NCI-H524 treated with DMSO at 0.1 percent for 48 hours (cell line): ENCODE measurements around the gene HEATR5A.

Experiments
- DNase-seq: peaks from one replicate; lab custom pipeline; 2025; lab: John Stamatoyannopoulos, UW

HEATR5A gene

DNA sequence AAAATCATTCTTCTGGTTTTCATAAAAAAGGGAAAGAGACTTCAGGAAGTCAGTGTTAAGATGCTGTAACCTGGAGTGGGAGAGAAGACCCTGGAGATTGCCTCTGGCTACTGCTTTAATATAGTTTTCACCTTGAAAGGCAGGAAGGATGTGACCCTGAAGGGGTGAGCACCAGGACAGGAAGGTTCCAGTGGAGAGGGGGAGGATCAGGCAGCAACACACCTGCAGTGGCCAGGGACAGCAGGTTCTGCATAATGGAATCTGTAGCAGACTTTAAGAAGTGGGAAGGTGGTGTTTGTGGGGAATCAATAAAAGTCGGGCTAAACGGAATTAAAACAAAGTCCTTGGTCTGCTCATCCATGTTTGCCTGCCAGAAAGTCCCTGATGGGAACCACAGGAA lies 6.3 kb upstream of the HEATR5A start:
- DNase-seq: no peak

- DNase-seq: no peak
These were observed 5.6 kb upstream of the HEATR5A start for GRCh38 chr14:31425905-31426304.

- DNase-seq: no peak
These were observed 850 bp upstream of the HEATR5A start for GRCh38 chr14:31421200-31421599.

- DNase-seq: no peak
These were observed 407 bp downstream of the HEATR5A start for GRCh38 chr14:31419967-31420318.

- DNase-seq: no peak
These were observed 977 bp downstream of the HEATR5A start for GRCh38 chr14:31419179-31419966.

DNA sequence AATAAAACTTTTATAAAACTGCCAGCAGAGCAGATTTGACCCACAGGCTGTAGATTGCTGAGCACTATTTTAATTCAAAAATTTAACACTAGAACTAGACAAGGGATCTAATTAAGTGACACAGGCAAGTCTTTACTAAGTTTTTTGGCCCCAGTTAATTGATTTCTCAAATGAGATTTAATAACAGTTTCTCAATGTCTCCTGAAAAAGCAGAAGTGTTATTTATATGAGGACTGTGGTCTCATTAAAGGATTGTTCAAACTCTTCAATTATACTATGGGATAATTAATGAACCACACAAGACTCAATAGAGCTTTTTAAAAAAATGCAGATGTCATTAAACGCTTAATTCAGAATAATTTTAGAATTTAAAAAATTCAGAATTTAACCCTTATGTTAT lies 1.9 kb downstream of the HEATR5A start:
- no peak for DNase-seq

DNA sequence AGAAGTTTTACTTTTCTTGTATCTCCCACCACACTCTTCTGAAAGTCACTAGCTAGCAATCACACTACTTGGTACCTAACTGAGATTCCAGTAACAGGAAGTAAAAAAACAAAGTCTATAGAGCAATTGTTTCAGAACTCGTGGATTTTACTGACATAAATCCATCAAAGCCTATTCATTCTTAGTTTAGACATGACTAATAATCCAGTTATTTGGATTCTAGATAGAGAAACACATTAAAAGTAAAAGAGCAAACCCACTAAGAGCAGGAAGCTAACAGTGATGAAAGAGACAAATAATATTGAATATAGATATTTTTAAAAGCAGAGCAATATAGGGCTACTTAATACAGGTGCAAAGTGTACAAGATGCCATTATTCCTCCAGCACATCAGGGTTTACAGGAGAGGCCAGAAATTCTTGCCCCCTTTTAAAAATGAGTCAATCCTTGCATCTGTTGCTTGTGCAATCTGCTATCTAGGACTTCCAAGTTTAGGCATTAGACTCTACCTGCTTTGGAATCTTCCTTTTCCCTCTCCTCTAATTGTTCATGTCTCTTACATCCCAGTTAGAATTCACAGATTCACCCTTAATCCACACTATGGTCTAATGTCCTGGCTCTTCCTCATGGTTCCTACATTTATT lies 6.0 kb downstream of the HEATR5A start:
- DNase-seq: no peak

DNA sequence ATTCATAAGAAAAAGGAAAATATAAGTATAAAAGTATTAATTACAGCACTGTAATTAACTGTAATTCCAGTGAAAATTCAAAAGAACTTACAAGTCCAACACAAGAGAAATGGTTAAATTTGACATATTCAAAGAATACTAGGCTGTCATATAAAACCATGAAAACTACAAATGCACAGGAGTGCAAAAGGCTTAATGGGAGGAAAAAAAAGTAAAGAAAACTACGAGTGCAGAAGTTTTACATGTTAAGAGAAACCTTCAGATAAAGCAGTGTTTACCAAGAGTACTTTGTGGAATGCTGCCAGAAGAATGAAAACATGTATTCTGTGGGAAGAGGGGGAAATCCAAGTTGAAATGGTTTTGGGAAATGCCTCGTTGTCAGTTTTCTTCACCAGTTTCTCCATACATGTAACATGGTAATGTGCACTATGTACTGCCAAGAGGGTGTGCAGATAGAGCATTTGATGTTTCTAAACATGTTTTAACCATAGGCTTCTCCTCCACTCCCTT lies 9.1 kb downstream of the HEATR5A start:
- DNase-seq: no peak

DNA sequence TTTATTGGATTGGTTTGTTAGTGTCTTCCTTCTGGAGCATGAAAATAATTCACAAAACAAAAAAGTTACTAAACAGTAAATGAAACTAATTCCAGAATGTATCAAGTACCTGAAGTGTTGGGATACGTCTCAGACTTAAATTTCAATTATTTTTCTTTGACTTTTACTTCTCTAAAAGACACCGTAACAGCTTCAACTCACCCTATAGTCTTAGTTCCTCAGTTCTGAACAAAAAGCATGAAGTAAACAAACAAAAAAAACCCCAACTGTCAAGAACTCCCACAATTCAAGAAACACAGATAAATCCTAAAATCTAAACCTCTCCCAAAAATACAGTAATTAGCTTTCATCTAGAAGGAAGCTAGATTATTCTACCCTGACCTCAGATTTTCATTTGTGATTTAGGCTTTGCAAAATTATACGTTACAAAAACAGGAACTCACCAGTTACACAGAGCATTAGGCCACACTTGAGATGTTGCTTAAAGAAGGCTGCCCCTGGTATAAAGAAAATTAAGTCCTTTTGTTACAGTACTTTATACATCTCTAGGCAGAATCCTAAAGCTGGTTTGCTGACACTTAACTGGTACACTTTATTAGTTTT lies 10.2 kb downstream of the HEATR5A start:
- no peak for DNase-seq

GRCh38 chr14:31408421-31408820 lies 11.9 kb downstream of the HEATR5A start:
- DNase-seq: no peak

DNA sequence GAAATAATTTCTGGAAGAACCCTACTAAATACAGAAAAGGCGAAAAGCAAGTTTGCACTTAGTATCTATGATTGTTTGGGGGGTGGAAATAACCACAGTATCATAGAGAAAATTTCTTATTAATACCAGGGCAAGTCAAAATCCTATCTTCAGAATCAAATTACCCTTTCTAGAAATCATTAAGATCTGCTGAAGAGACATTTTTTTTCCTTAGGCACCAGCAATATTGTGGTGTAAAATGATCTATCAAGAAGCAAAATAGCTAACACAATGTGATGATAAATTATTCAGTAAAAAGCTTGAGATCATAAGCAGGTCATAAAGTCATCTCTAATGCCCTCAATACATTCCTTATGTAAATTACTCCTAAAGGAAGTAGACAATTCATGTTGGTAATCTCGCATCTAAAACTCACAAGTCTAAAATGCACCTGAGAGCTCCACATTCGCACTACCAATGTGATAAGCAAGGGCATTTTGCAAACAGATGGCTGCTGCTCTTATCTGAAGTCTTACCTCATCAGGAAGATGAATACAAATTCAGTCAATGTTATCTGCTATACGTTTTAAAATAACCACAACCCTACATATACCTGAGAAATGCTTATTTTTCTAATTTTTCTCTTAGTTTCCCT lies 14.6 kb downstream of the HEATR5A start:
- no peak for DNase-seq

DNA sequence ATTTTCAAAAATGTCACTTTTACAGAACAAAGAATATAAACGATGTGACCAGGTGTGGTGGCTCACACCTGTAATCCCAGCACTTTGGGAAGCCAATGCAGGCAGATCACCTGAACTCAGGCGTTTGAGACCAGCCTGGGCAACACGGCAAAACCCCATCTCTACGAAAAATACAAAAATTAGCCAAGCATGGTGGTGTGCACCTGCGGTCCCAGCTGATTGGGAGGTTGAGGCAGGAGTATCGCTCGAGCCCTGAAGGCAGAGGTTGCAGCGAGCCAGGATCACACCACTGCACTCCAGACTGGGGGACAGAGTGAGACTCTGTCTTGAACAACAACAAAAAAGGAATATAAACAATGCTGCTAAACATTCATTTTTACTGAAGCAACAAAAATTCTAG lies 15.2 kb downstream of the HEATR5A start:
- no peak for DNase-seq

DNA sequence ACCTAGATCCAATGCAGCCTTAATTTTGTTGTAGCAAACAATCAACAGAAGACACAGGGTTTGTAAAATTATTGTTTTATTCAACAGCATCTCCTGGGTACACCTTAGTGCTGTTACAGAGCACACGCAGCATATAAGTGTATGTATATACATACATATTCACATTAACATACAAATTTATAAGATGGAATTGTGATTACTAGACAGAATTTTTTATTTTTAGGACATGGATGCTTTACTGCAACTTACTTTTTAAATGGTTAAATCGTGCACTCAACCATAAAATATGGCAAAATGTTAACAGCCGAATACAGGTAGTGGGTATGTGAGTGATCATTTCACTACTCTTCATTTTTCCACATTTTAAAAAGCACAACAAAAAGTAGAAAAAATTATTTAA lies 16.6 kb downstream of the HEATR5A start:
- no peak for DNase-seq

- DNase-seq: no peak
These were observed 17.4 kb downstream of the HEATR5A start for GRCh38 chr14:31402764-31403439.

GRCh38 chr14:31401369-31401932 lies 18.9 kb downstream of the HEATR5A start:
- DNase-seq: no peak

DNA sequence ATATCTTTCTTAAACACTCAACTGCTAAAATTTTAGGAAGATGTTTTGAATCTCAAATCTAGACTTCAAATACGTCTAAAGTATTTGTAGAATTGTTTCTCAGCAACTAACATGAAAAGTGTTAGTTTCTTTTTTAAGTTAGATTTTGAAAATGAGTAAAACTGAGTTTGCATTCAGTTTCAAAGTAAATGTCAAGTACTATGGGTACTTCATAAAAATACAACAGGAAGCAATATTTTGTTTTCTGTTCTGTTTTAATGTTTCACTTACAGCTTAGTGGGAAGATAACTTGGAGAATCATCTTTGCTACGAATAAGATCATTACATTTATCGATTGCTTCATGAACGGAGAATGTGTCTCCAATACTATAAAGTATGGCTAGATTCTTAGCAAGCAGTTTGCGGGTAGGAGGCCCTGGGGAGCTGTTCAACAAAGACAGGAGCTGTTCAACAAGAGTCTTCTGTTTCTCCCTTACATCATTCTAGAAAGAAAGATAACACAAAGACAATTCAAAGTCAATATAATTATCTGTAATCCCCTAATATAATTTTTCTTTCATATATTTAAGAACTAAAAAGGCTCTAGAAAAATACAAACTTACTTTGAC lies 20.2 kb downstream of the HEATR5A start:
- no peak for DNase-seq

GRCh38 chr14:31395572-31396205 lies 24.7 kb downstream of the HEATR5A start:
- no peak for DNase-seq

DNA sequence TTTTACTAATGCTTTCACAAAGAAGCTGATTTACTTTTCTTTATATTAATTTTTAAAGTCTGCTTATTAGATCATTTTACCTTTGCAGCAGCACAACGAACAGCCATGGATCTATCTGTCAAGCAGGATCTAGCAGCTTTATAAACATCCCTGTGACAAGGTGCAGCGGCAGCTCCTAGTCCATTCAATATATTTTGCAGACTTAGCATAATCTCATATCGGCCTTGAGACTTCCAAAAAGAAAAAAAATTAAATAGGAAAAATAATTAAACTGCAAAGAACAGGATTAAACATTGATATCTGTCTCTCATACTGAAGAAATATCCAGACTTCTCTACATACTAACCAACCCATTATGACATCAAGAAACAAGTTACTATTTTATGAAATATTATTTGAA lies 25.2 kb downstream of the HEATR5A start:
- DNase-seq: no peak

- DNase-seq: no peak
These were observed 28.3 kb downstream of the HEATR5A start for GRCh38 chr14:31391977-31392503.

GRCh38 chr14:31391473-31391872 lies 28.9 kb downstream of the HEATR5A start:
- no peak for DNase-seq

GRCh38 chr14:31389946-31390345 lies 30.4 kb downstream of the HEATR5A start:
- DNase-seq: no peak
